Spleen (tissue), 7 donors: ENCODE measurements around the gene CASP12.

ENCODE experiments used
- CTCF ChIP-seq, 11 experiments: fragments of 200-600 bp in 7 of 11; fragments of 450-650 bp in 4 of 11; sonication (generic) in 4 of 11; IDR thresholded peaks in 8 of 11; conservative IDR thresholded peaks in 3 of 11; 1 replicate in 7 of 11; 2 replicates in 4 of 11; pipeline versions ENCODE4 v1.4.0 to v1.8.0; 2016 to 2021; ENCODE audit warnings: antibody characterized with exemption in 11 of 11, inconsistent platforms in 4 of 11, mild to moderate bottlenecking in 1 of 11
- POLR2A ChIP-seq, 3 donors: fragments of 450-650 bp; IDR thresholded peaks; one replicate each; pipeline ENCODE4 v1.5.1; 2017; ENCODE audit warnings: antibody characterized with exemption in 3 of 3, mild to moderate bottlenecking in 1 of 3
- POLR2AphosphoS5 ChIP-seq, 3 donors: sonication (generic); formaldehyde crosslinking; IDR thresholded peaks; one replicate each; pipeline ENCODE4 v1.5.1; 2017; ENCODE audit warnings: antibody characterized with exemption in 3 of 3
- donor health status: DM: no; HTN: no; CAD: no; lungs with moderate emphysema.
- donor health status: DM: no; HTN: no; CAD: no.
- donor health status: DM: no; HTN: no; CAD: no.

GRCh38 chr11:104898685-104899013 is 389 bp upstream of the CASP12 start:
- TF ChIP-seq CTCF (IDR thresholded peaks at IDR 0.05 in 8 of 11, conservative IDR thresholded peaks at IDR 0.05 in 3 of 11) (no peak), POLR2AphosphoS5 (IDR thresholded peaks at IDR 0.05) (no peak), POLR2A (IDR thresholded peaks at IDR 0.05) (no peak)
